HG03469 (cell line): Measurements from ENCODE around the gene CYB5D1.

ENCODE experiments used
- ATAC-seq: cut with Tn5 transposase; IDR thresholded peaks from one replicate; pipeline ENCODE4 v1.9.1; 2021; ENCODE audit warnings: mild to moderate bottlenecking, moderate library complexity, moderate number of reproducible peaks; ENCODE audit not compliant: unreplicated experiment

The CYB5D1 gene

GRCh38 chr17:7844292-7845154, 13.3 kb upstream of the CYB5D1 start:
- ATAC-seq, result peak; percentile 28

- ATAC-seq, result no peak
Measured at GRCh38 chr17:7845359-7846062, 12.3 kb upstream of the CYB5D1 start.

- no peak for ATAC-seq
Measured at GRCh38 chr17:7846063-7846735, 11.6 kb upstream of the CYB5D1 start.

GRCh38 chr17:7846765-7847661, 10.8 kb upstream of the CYB5D1 start:
- no peak for ATAC-seq

GRCh38 chr17:7848131-7848579, 9.6 kb upstream of the CYB5D1 start:
- ATAC-seq, result no peak

GRCh38 chr17:7848739-7849129, 9.1 kb upstream of the CYB5D1 start:
- ATAC-seq, result no peak

- ATAC-seq, result no peak
Measured at GRCh38 chr17:7849130-7849750, 8.6 kb upstream of the CYB5D1 start.

GRCh38 chr17:7849751-7850504, 7.9 kb upstream of the CYB5D1 start:
- ATAC-seq, result no peak

GRCh38 chr17:7850701-7851437, 6.9 kb upstream of the CYB5D1 start:
- ATAC-seq, result no peak

GRCh38 chr17:7851438-7852261, 6.2 kb upstream of the CYB5D1 start:
- peak; percentile 35 for ATAC-seq

GRCh38 chr17:7852262-7852670, 5.5 kb upstream of the CYB5D1 start:
- no peak for ATAC-seq

GRCh38 chr17:7852919-7853690, 4.7 kb upstream of the CYB5D1 start:
- no peak for ATAC-seq

GRCh38 chr17:7853691-7854038, 4.1 kb upstream of the CYB5D1 start:
- ATAC-seq, result no peak

- no peak for ATAC-seq
Measured at GRCh38 chr17:7854078-7854777, 3.6 kb upstream of the CYB5D1 start.

GRCh38 chr17:7854851-7855659, 2.7 kb upstream of the CYB5D1 start, which contains the start of gene TMEM88:
TMEM88 (plus strand) TSS chr17:7855066; CDS start chr17:7855075, 9 bp downstream.
- no peak for ATAC-seq

GRCh38 chr17:7855660-7856010, 2.2 kb upstream of the CYB5D1 start:
- no peak for ATAC-seq
